Activated CD4-positive, alpha-beta T cell treated with anti-CD3 and anti-CD28 coated beads, Interleukin-2, amount 10 ng/mL, durations not matched to agents 7 days and 5 days (primary cell): ENCODE measurements around the gene BID. TPM values are rescaled to one million over a fixed set of nuclear protein-coding genes. Genes with fewer than 3 reads are reported as not detected.
A peak's percentile ranks its signal among the peaks of the same experiment; 100 is the strongest.

ENCODE experiments used
- CTCF ChIA-PET: fragments of 350-600 bp; sonication (Branson Sonifier 250); formaldehyde crosslinking; loops from one replicate; lab custom pipeline; 2021; ENCODE audit warnings: antibody characterized with exemption; lab: Charles Lee
- POLR2A ChIA-PET: fragments of 350-600 bp; sonication (Branson Sonifier 250); formaldehyde crosslinking; loops from one replicate; lab custom pipeline; 2021; ENCODE audit warnings: antibody characterized with exemption; lab: Charles Lee
- DNase-seq: peaks from one replicate; pipeline ENCODE4 v3.0.0-alpha.2; 2020
- H3K27ac Mint-ChIP-seq: one replicate; pipeline ENCODE4 v1.8.0; 2021; ENCODE audit warnings: mild to moderate bottlenecking, moderate library complexity, mixed read lengths
- H3K27me3 Mint-ChIP-seq: one replicate; pipeline ENCODE4 v1.8.0; 2021; ENCODE audit warnings: mixed read lengths
- H3K36me3 Mint-ChIP-seq: one replicate; pipeline ENCODE4 v1.8.0; 2021; ENCODE audit warnings: low read depth, mixed read lengths
- H3K4me1 Mint-ChIP-seq: one replicate; pipeline ENCODE4 v1.8.0; 2021; ENCODE audit warnings: mixed read lengths
- H3K4me3 Mint-ChIP-seq: one replicate; pipeline ENCODE4 v1.8.0; 2021; ENCODE audit warnings: mild to moderate bottlenecking, moderate library complexity, mixed read lengths
- H3K9me3 Mint-ChIP-seq: one replicate; pipeline ENCODE4 v1.8.0; 2021; ENCODE audit warnings: mixed read lengths
- total RNA-seq, 2 experiments: library from RNA; stranded (reverse); gene quantifications; one replicate each; pipeline ENCODE4 v1.2.3, GENCODE V29; 2021

The BID gene
- total RNA-seq, 2 experiments from 2014 or later = 32.5 to 39.3 TPM

- H3K27me3 Mint-ChIP-seq = peaks cover 3% of the 10 kb centered on the region
- peak overlapping the region; percentile 100 for H3K27ac Mint-ChIP-seq
- no peak for DNase-seq
- peaks cover 14% of the 10 kb centered on the region for H3K36me3 Mint-ChIP-seq
- H3K9me3 Mint-ChIP-seq = no peaks in the 10 kb centered on the region
- H3K4me3 Mint-ChIP-seq = peak overlapping the region; percentile 95
- ChIA-PET POLR2A (no interaction called here), CTCF (interaction anchor here (1.1 to 1.9 kb wide), 3 partner anchors 8 to 36 kb away, joined by 4 to 5 read pairs (median 4); no protein-coding TSS in a partner anchor)
- peaks cover 63% of the 10 kb centered on the region for H3K4me1 Mint-ChIP-seq
Observed at GRCh38 chr22:17778412-17778976, 4.2 kb upstream of the BID start.

GRCh38 chr22:17777717-17778044 is 3.4 kb upstream of the BID start:
- Mint-ChIP-seq H3K9me3 (no peaks in the 10 kb centered on the region), H3K4me3 (peak overlapping the region; percentile 95), H3K27ac (peak overlapping the region; percentile 100), H3K4me1 (peaks cover 72% of the 10 kb centered on the region), H3K27me3 (peaks cover 8% of the 10 kb centered on the region), H3K36me3 (peaks cover 17% of the 10 kb centered on the region)
- POLR2A ChIA-PET = no interaction called here
- CTCF ChIA-PET = interaction anchor here (1.1 to 1.4 kb wide), 3 partner anchors 8 to 11 kb away, joined by 4 to 10 read pairs (median 4); no protein-coding TSS in a partner anchor
- no peak for DNase-seq

GRCh38 chr22:17777005-17777716 is 2.9 kb upstream of the BID start:
- Mint-ChIP-seq H3K4me3 (peak overlapping the region; percentile 95), H3K36me3 (peaks cover 19% of the 10 kb centered on the region), H3K27ac (peak overlapping the region; percentile 100), H3K4me1 (peaks cover 75% of the 10 kb centered on the region), H3K27me3 (peaks cover 10% of the 10 kb centered on the region), H3K9me3 (no peaks in the 10 kb centered on the region)
- POLR2A ChIA-PET = no interaction called here
- CTCF ChIA-PET = interaction anchor here (1.2 to 1.4 kb wide), 2 partner anchors 9 to 10 kb away, joined by 4 to 10 read pairs; no protein-coding TSS in a partner anchor
- peak; percentile 82 for DNase-seq

- CTCF ChIA-PET = interaction anchor here (1.4 kb wide), 1 partner anchor 10 kb away, joined by 10 read pairs; no protein-coding TSS in a partner anchor
- POLR2A ChIA-PET = no interaction called here
- H3K9me3 Mint-ChIP-seq = no peaks in the 10 kb centered on the region
- no peak for DNase-seq
- peak overlapping the region; percentile 95 for H3K4me3 Mint-ChIP-seq
- H3K4me1 Mint-ChIP-seq = peaks cover 76% of the 10 kb centered on the region
- H3K36me3 Mint-ChIP-seq = peaks cover 22% of the 10 kb centered on the region
- peaks cover 10% of the 10 kb centered on the region for H3K27me3 Mint-ChIP-seq
- peak overlapping the region; percentile 100 for H3K27ac Mint-ChIP-seq
Observed at GRCh38 chr22:17775781-17776465, 1.7 kb upstream of the BID start.

GRCh38 chr22:17774926-17775685 is 837 bp upstream of the BID start:
- Mint-ChIP-seq H3K36me3 (peaks cover 24% of the 10 kb centered on the region), H3K9me3 (no peaks in the 10 kb centered on the region), H3K27me3 (peaks cover 13% of the 10 kb centered on the region), H3K27ac (peak overlapping the region; percentile 100), H3K4me1 (peaks cover 70% of the 10 kb centered on the region), H3K4me3 (peak overlapping the region; percentile 65)
- POLR2A ChIA-PET = no interaction called here
- CTCF ChIA-PET = no interaction called here
- no peak for DNase-seq

GRCh38 chr22:17773606-17774205 is 563 bp downstream of the BID start:
- ChIA-PET POLR2A (no interaction called here), CTCF (interaction anchor here (1.1 to 1.9 kb wide), 3 partner anchors 12 to 31 kb away, joined by 3 to 7 read pairs (median 6); no protein-coding TSS in a partner anchor)
- H3K4me1 Mint-ChIP-seq = peaks cover 61% of the 10 kb centered on the region
- peak overlapping the region; percentile 81 for H3K4me3 Mint-ChIP-seq
- H3K27ac Mint-ChIP-seq = peak overlapping the region; percentile 82
- peaks cover 15% of the 10 kb centered on the region for H3K27me3 Mint-ChIP-seq
- no peaks in the 10 kb centered on the region for H3K9me3 Mint-ChIP-seq
- H3K36me3 Mint-ChIP-seq = peaks cover 19% of the 10 kb centered on the region
- peak; percentile 64 for DNase-seq

- Mint-ChIP-seq H3K4me3 (peak overlapping the region; percentile 81), H3K9me3 (no peaks in the 10 kb centered on the region), H3K27ac (peak overlapping the region; percentile 82), H3K36me3 (peaks cover 19% of the 10 kb centered on the region), H3K27me3 (peaks cover 15% of the 10 kb centered on the region), H3K4me1 (peaks cover 59% of the 10 kb centered on the region)
- no peak for DNase-seq
- ChIA-PET POLR2A (no interaction called here), CTCF (interaction anchor here (0.6 to 1.9 kb wide), 5 partner anchors 12 to 83 kb away, joined by 3 to 7 read pairs (median 5); no protein-coding TSS in a partner anchor)
Observed at GRCh38 chr22:17772958-17773605, 1.2 kb downstream of the BID start.

GRCh38 chr22:17772249-17772957 is 1.9 kb downstream of the BID start:
- ChIA-PET POLR2A (no interaction called here), CTCF (interaction anchor here (0.6 to 1.9 kb wide), 6 partner anchors 12 to 114 kb away, joined by 3 to 7 read pairs (median 3); no protein-coding TSS in a partner anchor)
- Mint-ChIP-seq H3K4me3 (peak overlapping the region; percentile 81), H3K27ac (no peak overlapping the region), H3K36me3 (peaks cover 15% of the 10 kb centered on the region), H3K27me3 (peaks cover 18% of the 10 kb centered on the region), H3K9me3 (no peaks in the 10 kb centered on the region), H3K4me1 (peaks cover 60% of the 10 kb centered on the region)
- DNase-seq = no peak

- Mint-ChIP-seq H3K36me3 (peaks cover 10% of the 10 kb centered on the region), H3K27ac (peak overlapping the region; percentile 50), H3K4me3 (no peak overlapping the region), H3K9me3 (no peaks in the 10 kb centered on the region), H3K4me1 (peaks cover 47% of the 10 kb centered on the region), H3K27me3 (peaks cover 16% of the 10 kb centered on the region)
- ChIA-PET CTCF (interaction anchor here (0.9 to 1.4 kb wide), 3 partner anchors 9 to 306 kb away, joined by 3 to 4 read pairs (median 3); no protein-coding TSS in a partner anchor), POLR2A (no interaction called here)
- no peak for DNase-seq
Observed at GRCh38 chr22:17770180-17771077, 3.8 kb downstream of the BID start.

GRCh38 chr22:17769716-17770082 is 4.6 kb downstream of the BID start:
- Mint-ChIP-seq H3K4me3 (no peak overlapping the region), H3K9me3 (no peaks in the 10 kb centered on the region), H3K4me1 (peaks cover 44% of the 10 kb centered on the region), H3K36me3 (peaks cover 10% of the 10 kb centered on the region), H3K27me3 (peaks cover 20% of the 10 kb centered on the region), H3K27ac (no peak overlapping the region)
- DNase-seq = no peak
- ChIA-PET CTCF (interaction anchor here (0.9 to 1.2 kb wide), 2 partner anchors 10 to 306 kb away, joined by 3 to 4 read pairs; no protein-coding TSS in a partner anchor), POLR2A (no interaction called here)
